HTR-8/SVneo (cell line): ENCODE data around the gene ZNF507.
"Not testable (repeated sequence)": the region's sequence is repeated elsewhere in the genome, so short reads cannot be mapped to it uniquely, and the experiment has no call there.

Source experiments
- DNase-seq: peaks from one replicate; pipeline ENCODE4 v3.0.0; 2011; ENCODE audit warnings: low spot score, mixed read lengths; ENCODE audit not compliant: insufficient read length
- FAIRE-seq: peaks from 2 replicates; lab custom pipeline; 2011; peaks lifted over from hg19 to GRCh38; lab: Jason Lieb, UNC

ZNF507 gene

GRCh38 chr19:32363632-32364031 is 18.2 kb downstream of the ZNF507 start:
- FAIRE-seq (no peak), DNase-seq (no peak)

DNA sequence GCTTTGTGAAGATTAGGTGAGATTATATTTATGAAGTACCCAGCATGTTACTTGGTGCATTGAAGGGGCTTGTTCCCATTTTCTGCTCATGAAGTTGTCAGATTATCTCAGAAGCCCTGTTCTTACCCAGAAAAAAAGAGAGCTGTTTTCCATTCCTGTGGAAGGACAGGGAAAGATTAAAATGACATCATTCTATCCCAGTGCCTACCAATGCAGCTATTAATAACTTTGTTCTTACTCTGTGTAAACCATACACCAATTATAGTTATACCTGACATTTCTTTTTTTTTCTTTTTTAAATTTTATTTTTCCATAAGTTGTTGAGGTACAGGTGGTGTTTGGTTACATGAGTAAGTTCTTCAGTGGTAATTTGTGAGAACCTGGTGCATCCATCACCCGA is 18.6 kb downstream of the ZNF507 start:
- no peak for FAIRE-seq
- no peak for DNase-seq

- FAIRE-seq = no peak
- DNase-seq = no peak
These were observed 21.7 kb downstream of the ZNF507 start for GRCh38 chr19:32367063-32367462.

- DNase-seq = no peak
- no peak for FAIRE-seq
These were observed 22.6 kb downstream of the ZNF507 start for GRCh38 chr19:32367948-32368536.

- DNase-seq (no peak), FAIRE-seq (no peak)
These were observed 23.4 kb downstream of the ZNF507 start for GRCh38 chr19:32368787-32369186.

DNA sequence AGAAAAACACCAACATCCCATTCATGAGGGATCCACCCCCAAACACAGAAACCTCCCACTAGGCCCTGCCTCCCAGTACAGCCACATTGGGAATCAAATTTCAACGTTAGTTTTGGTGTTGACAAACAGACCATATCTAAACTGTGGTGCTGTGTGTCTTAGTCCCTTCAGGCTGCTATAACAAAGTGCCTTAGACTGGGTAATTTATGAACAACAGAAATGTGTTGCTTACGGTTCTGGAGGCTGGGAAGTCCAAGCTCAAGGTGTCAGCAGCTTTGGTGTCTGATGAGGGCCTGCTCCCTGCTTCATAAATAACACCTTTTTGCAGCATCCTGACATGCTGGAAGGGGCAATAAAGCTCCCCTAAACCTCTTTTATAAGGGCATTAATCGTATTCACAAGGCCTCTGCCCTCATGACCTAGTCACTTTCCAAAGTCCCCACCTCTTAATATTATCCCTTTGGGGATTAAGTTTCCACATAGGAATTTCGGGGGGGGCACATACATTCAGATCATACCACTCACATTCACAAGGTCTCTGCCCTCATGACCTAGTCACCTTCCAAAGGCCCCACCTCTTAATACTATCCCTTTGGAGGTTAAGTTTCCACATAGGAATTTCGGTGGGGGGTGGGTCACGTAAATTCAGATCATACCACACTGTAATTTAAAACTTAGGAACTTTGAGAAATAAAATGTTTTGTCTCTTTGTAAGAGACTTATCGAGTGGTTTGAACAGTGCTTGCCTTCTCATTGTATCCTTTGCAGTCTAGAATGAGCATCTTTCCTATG is 27.5 kb downstream of the ZNF507 start:
- FAIRE-seq = no peak

GRCh38 chr19:32373585-32374295 is 28.3 kb downstream of the ZNF507 start:
- FAIRE-seq = peak; percentile 64
- peak; percentile 83 for DNase-seq

More for the DNA sequence above, 27.5 kb downstream of the ZNF507 start:
- DNase-seq = no peak

GRCh38 chr19:32374362-32374761 is 29.0 kb downstream of the ZNF507 start:
- DNase-seq, FAIRE-seq: not testable (repeated sequence)

- not testable (repeated sequence) for DNase-seq, FAIRE-seq
These were observed 31.7 kb downstream of the ZNF507 start for GRCh38 chr19:32377088-32377487.

DNA sequence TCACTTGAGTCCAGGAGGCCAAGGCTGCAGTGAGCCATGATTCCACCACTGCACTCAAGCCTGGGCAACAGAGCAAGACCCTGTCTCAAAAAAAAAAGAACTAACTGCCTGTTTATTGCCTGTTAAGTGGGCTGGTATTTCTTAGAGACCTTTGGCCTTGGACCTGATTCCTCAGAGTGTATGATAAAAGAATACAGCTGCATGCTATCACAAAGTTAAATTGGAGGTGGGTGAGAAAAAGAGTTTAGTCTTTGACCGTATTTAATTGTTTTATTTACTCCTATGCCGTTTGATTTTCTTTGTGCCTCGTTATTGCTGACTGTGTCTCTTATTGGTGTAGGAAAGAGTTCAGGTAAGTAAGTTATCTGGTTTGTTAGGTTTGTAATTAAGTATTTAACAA is 34.9 kb downstream of the ZNF507 start:
- FAIRE-seq (no peak), DNase-seq (no peak)

DNA sequence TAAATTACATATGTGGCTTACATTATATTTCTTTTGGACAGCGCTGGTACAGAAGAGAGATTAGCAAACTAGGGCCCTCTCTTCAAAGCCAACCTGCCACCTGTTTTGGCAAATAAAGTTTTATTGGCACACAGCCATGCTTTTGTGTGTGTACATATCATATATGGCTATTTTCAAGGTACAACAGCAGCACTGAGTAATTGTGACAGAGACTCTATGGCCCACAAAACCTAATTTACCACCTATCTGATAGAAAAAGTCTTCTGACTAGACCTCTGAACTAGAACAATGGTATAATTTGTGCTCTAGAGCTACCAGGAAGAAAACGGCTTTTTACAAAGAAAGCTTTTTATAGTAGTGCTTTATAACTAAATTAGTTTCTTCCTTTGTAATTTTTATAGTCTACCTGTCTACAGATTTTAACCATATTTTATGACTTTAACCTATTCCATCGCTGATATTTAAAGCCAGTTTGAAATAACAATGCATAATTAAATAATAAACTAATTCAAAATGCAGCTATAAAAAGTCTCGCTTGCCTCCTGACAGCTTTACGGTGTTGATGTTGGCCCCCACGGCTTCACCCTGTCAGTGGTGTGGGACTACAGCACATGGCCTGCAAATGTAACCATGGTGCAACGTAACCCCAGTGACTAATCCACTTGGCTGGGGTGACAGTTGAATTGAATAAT is 42.4 kb downstream of the ZNF507 start:
- FAIRE-seq = no peak
- DNase-seq = no peak

- no peak for FAIRE-seq
- no peak for DNase-seq
These were observed 43.0 kb downstream of the ZNF507 start for GRCh38 chr19:32388393-32388855.

DNA sequence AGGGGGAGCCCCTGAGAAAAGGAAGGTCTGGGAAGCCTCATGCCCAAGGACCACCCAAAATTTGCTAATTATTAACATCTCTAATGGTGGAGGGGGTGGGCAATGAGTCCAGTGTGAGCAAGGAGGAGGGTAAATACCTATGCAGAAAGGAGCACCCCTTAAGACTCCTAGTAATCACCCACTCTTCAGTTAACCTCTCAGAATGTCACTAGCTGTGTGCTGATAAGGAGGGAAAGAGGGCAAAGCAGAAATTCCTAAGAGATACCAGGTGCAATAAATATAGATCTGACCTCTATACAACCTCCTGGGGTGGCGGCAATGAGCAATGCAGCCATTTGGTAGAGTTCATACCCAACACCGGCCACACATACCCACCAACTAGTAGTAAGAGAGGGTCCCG is 47.5 kb downstream of the ZNF507 start:
- DNase-seq (no peak), FAIRE-seq (no peak)

DNA sequence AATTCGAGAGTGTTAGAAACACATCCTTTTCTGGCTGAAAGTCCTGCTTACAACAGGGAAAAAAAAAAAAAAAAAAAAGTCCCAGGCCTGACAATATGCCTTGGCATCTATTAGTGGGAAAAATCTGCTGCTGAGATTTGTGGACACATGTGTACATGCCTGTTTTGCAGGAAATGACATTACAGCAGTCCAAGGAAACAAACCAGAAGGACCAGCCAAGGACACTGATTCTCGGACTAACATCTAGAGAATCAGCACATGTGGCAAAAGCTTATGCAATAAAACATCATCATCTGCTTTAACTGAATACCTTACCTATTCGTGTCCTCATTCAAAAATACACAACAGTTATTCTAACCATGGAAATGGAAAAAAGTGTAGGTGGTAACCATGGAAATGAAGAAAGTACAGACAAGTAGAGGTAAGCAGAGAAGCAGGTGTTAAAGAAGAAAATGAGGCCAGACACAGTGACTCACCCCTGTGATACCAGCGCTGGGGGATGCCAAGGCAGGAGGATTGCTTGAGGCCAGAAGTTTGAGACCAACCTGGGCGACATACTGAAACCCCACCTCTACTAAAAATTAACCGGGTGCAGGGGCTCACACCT is 50.7 kb downstream of the ZNF507 start:
- FAIRE-seq = no peak
- no peak for DNase-seq

- FAIRE-seq = no peak
- DNase-seq = peak; percentile 33
These were observed 52.3 kb downstream of the ZNF507 start for GRCh38 chr19:32397671-32398101.

- FAIRE-seq = no peak
These were observed 56.6 kb downstream of the ZNF507 start for GRCh38 chr19:32401992-32402391.

GRCh38 chr19:32403291-32403995 is 58.0 kb downstream of the ZNF507 start:
- no peak for DNase-seq
- FAIRE-seq = no peak

More at GRCh38 chr19:32401992-32402391, 56.6 kb downstream of the ZNF507 start:
- DNase-seq = no peak

GRCh38 chr19:32404213-32404932 is 59.0 kb downstream of the ZNF507 start:
- FAIRE-seq (no peak), DNase-seq (no peak)
